CD4-positive, alpha-beta T cell (primary cell): ENCODE measurements around the gene CCL11. TPM values are rescaled to one million over a fixed set of nuclear protein-coding genes. Genes with fewer than 3 reads are reported as not detected.
A peak's percentile ranks its signal among the peaks of the same experiment; 100 is the strongest.

Experiments
- ATAC-seq: fragments of 200-7000 bp; cut with Tn5 transposase; one replicate; pipeline ENCODE4 v1.10.0; 2022; ENCODE audit warnings: mild to moderate bottlenecking; ENCODE audit not compliant: poor library complexity
- CTCF ChIA-PET: fragments of 350-600 bp; sonication (Branson Sonifier 250); formaldehyde crosslinking; loops from one replicate; lab custom pipeline; 2021; ENCODE audit warnings: antibody characterized with exemption, inconsistent platforms; lab: Charles Lee
- POLR2A ChIA-PET: fragments of 350-600 bp; sonication (Branson Sonifier 250); formaldehyde crosslinking; loops from one replicate; lab custom pipeline; 2021; ENCODE audit warnings: antibody characterized with exemption, inconsistent platforms; lab: Charles Lee
- DNase-seq, 14 experiments: peaks; one replicate each; pipeline ENCODE4 v3.0.0-alpha.2; 2013 to 2020; ENCODE audit warnings: mixed read lengths in 2 of 14
- H3K27ac ChIP-seq, 2 donors: one replicate each; pipeline versions ENCODE4 v1.5.1 to v1.7.0; 2013; ENCODE audit warnings: low read length in 2 of 2, low read depth in 1 of 2, mild to moderate bottlenecking in 1 of 2
- H3K27me3 ChIP-seq, 2 experiments: 1 replicate in 1 of 2; 2 replicates in 1 of 2; pipeline versions ENCODE4 v1.6.1 to v1.7.0; 2013; ENCODE audit warnings: low read length in 2 of 2, control low read depth in 1 of 2, mild to moderate bottlenecking in 1 of 2, moderate library complexity in 1 of 2; ENCODE audit not compliant: insufficient read depth in 2 of 2, control insufficient read depth in 1 of 2
- H3K36me3 ChIP-seq: one replicate; pipeline ENCODE4 v1.6.1; 2013; ENCODE audit warnings: low read length, control low read depth; ENCODE audit not compliant: insufficient read depth
- H3K4me1 ChIP-seq: one replicate; pipeline ENCODE4 v1.6.1; 2013; ENCODE audit warnings: low read length, control low read depth; ENCODE audit not compliant: insufficient read depth
- H3K4me3 ChIP-seq: one replicate; pipeline ENCODE4 v1.5.1; 2013; ENCODE audit warnings: mild to moderate bottlenecking, low read length, moderate library complexity
- H3K9me3 ChIP-seq, 2 experiments: 1 replicate in 1 of 2; 2 replicates in 1 of 2; pipeline versions ENCODE4 v1.6.1 to v1.7.0; 2013; ENCODE audit warnings: low read length in 2 of 2, mild to moderate bottlenecking in 2 of 2, control low read depth in 1 of 2, moderate library complexity in 1 of 2; ENCODE audit not compliant: control insufficient read depth in 1 of 2, insufficient read depth in 1 of 2
- H3K27ac Mint-ChIP-seq: one replicate; pipeline ENCODE4 v1.8.0; 2020; ENCODE audit warnings: mixed read lengths
- H3K27me3 Mint-ChIP-seq: one replicate; pipeline ENCODE4 v1.8.0; 2021; ENCODE audit warnings: mixed read lengths
- H3K36me3 Mint-ChIP-seq: one replicate; pipeline ENCODE4 v1.8.0; 2021; ENCODE audit warnings: low read depth, mixed read lengths
- H3K4me1 Mint-ChIP-seq: one replicate; pipeline ENCODE4 v1.8.0; 2021; ENCODE audit warnings: low read depth, mixed read lengths
- H3K4me3 Mint-ChIP-seq: one replicate; pipeline ENCODE4 v1.8.0; 2020; ENCODE audit warnings: mild to moderate bottlenecking, mixed read lengths
- H3K9me3 Mint-ChIP-seq: one replicate; pipeline ENCODE4 v1.8.0; 2020; ENCODE audit warnings: mixed read lengths
- CTCF ChIP-seq: fragments of 200-600 bp; IDR thresholded peaks from one replicate; pipeline ENCODE4 v1.8.0; 2022; ENCODE audit warnings: antibody characterized with exemption, mild to moderate bottlenecking
- intact Hi-C, 2 experiments: fragments of 100-400 bp; cut with DNase I in 1 of 2; cut with micrococcal nuclease in 1 of 2; formaldehyde crosslinking; loops; one replicate each; pipeline versions ENCODE4 v1.15.1 to v1.9.0; 2023 to 2025; cut with DNase I, micrococcal nuclease
- total RNA-seq, 174 experiments: library from RNA in 2 of 174; stranded (reverse) in 2 of 174; gene quantifications; one replicate each; pipeline ENCODE4 v1.2.3 and lab custom pipeline; 2021 to 2026

Gene CCL11
- total RNA-seq, 2 experiments from 2014 or later = not detected

GRCh38 chr17:34248511-34249024, 37.0 kb upstream of the CCL11 start:
- Histone ChIP-seq H3K9me3 (no peaks in the 10 kb centered on the region), H3K36me3 (no peaks in the 10 kb centered on the region), H3K4me3 (no peak overlapping the region), H3K4me1 (no peaks in the 10 kb centered on the region), H3K27me3 (peaks cover 0 to 12% of the 10 kb centered on the region in 2 experiments), H3K27ac (no peak overlapping the region)
- CTCF ChIA-PET = no interaction called here
- Mint-ChIP-seq H3K27me3 (peaks cover 23% of the 10 kb centered on the region), H3K4me3 (no peak overlapping the region), H3K27ac (no peak overlapping the region), H3K36me3 (no peaks in the 10 kb centered on the region), H3K4me1 (no peaks in the 10 kb centered on the region), H3K9me3 (no peaks in the 10 kb centered on the region)
- ATAC-seq (no peak), DNase-seq (peak in 2 of 14 experiments; percentile 48 to 51)
- intact Hi-C loops = no loop called here
- TF ChIP-seq CTCF = no peak
- POLR2A ChIA-PET = no interaction called here

GRCh38 chr17:34249061-34249460, 36.5 kb upstream of the CCL11 start:
- no peak overlapping the region for H3K4me3 Mint-ChIP-seq
- no peak for TF ChIP-seq CTCF
- ChIA-PET CTCF (no interaction called here), POLR2A (no interaction called here)
- no peaks in the 10 kb centered on the region for H3K9me3 Mint-ChIP-seq
- Histone ChIP-seq H3K27me3 (peaks cover 2 to 15% of the 10 kb centered on the region in 2 experiments), H3K4me1 (no peaks in the 10 kb centered on the region), H3K4me3 (no peak overlapping the region), H3K9me3 (no peaks in the 10 kb centered on the region), H3K36me3 (no peaks in the 10 kb centered on the region), H3K27ac (no peak overlapping the region)
- intact Hi-C loops = no loop called here
- no peak overlapping the region for H3K27ac Mint-ChIP-seq
- no peaks in the 10 kb centered on the region for H3K4me1 Mint-ChIP-seq
- no peaks in the 10 kb centered on the region for H3K36me3 Mint-ChIP-seq
- no peak for ATAC-seq
- DNase-seq = no peak
- H3K27me3 Mint-ChIP-seq = peaks cover 28% of the 10 kb centered on the region

GRCh38 chr17:34249478-34249877, 36.1 kb upstream of the CCL11 start:
- Histone ChIP-seq H3K27me3 (peaks cover 3 to 15% of the 10 kb centered on the region in 2 experiments), H3K4me3 (no peak overlapping the region), H3K4me1 (no peaks in the 10 kb centered on the region), H3K27ac (no peak overlapping the region), H3K36me3 (no peaks in the 10 kb centered on the region), H3K9me3 (no peaks in the 10 kb centered on the region)
- TF ChIP-seq CTCF = no peak
- ChIA-PET CTCF (no interaction called here), POLR2A (no interaction called here)
- Mint-ChIP-seq H3K36me3 (no peaks in the 10 kb centered on the region), H3K4me1 (no peaks in the 10 kb centered on the region), H3K4me3 (no peak overlapping the region), H3K27ac (no peak overlapping the region), H3K27me3 (peaks cover 31% of the 10 kb centered on the region), H3K9me3 (no peaks in the 10 kb centered on the region)
- peak in 2 of 14 experiments; percentile 45 to 56 for DNase-seq
- ATAC-seq = no peak
- intact Hi-C loops = no loop called here
